Ammon's horn (tissue), 1 donor: Measurements from ENCODE around the gene NEUROG1.

Source experiments
- DNase-seq: peaks from one replicate; pipeline ENCODE4 v3.0.0-alpha.2; 2016; ENCODE audit warnings: low spot score

NEUROG1 gene

GRCh38 chr5:135493406-135494180 is 42.2 kb downstream of the NEUROG1 start:
- DNase-seq, result no peak

- DNase-seq, result no peak
These were observed 43.5 kb downstream of the NEUROG1 start for GRCh38 chr5:135492319-135492626.

GRCh38 chr5:135491552-135492318 is 44.0 kb downstream of the NEUROG1 start:
- no peak for DNase-seq

- no peak for DNase-seq
These were observed 44.7 kb downstream of the NEUROG1 start for GRCh38 chr5:135491038-135491551.

GRCh38 chr5:135490245-135491037 is 45.3 kb downstream of the NEUROG1 start:
- no peak for DNase-seq

- no peak for DNase-seq
These were observed 46.1 kb downstream of the NEUROG1 start for GRCh38 chr5:135489466-135490244.

GRCh38 chr5:135488727-135489465 is 46.9 kb downstream of the NEUROG1 start:
- DNase-seq, result peak; percentile 65

GRCh38 chr5:135487839-135488514 is 47.8 kb downstream of the NEUROG1 start:
- DNase-seq, result no peak

GRCh38 chr5:135487037-135487395 is 48.7 kb downstream of the NEUROG1 start:
- DNase-seq, result no peak

- no peak for DNase-seq
These were observed 49.4 kb downstream of the NEUROG1 start for GRCh38 chr5:135486131-135487036.

- no peak for DNase-seq
These were observed 51.1 kb downstream of the NEUROG1 start for GRCh38 chr5:135484674-135485086.
